K562 (cell line): ENCODE results near the gene AKT3. TPM values are rescaled to one million over a fixed set of nuclear protein-coding genes. Genes with fewer than 3 reads are reported as not detected.

Experiments used
- ATAC-seq: fragments of 200-7000 bp; cut with Tn5 transposase; 3 replicates; pipeline ENCODE4 v1.9.1; 2020; ENCODE audit warnings: moderate library complexity
- BruUV-seq: library from RNA; stranded (reverse); fragments of 400-500 nt; replicated peaks from 2 replicates; lab custom pipeline; 2021; lab: Mats Ljungman, UMichigan
- CTCF ChIA-PET: fragments of 300-600 bp; formaldehyde crosslinking; extraction: SDS; loops from one replicate; lab custom pipeline; 2021; ENCODE audit warnings: low intra/inter-chr PET ratio; lab: Yijun Ruan, JAX
- POLR2A ChIA-PET: fragments of 300-600, 350-650 bp; sonication (Branson Sonifier 250); formaldehyde crosslinking; extraction: SDS; loops from one replicate; lab custom pipeline; 2021; ENCODE audit warnings: antibody characterized with exemption, inconsistent platforms; lab: Yijun Ruan, JAX
- DNase-seq, 4 experiments: peaks; one replicate each; pipeline versions ENCODE4 v3.0.0 to v3.0.0-alpha.2; 2011 to 2018; ENCODE audit warnings: low spot score in 3 of 4, mixed read lengths in 3 of 4; ENCODE audit errors: extremely low read depth in 1 of 4
- FAIRE-seq: peaks from 2 replicates; lab custom pipeline; 2011; peaks lifted over from hg19 to GRCh38; lab: Jason Lieb, UNC
- H2AFZ ChIP-seq: 2 replicates; pipeline ENCODE4 v1.6.0; 2011; ENCODE audit warnings: low read depth, low read length, control low read depth, inconsistent platforms
- H3K27ac ChIP-seq: fragments of 200-600 bp; 3 replicates; pipeline ENCODE4 v1.8.0; 2011; ENCODE audit warnings: low read depth, mild to moderate bottlenecking, control low read depth, inconsistent platforms, low read length, moderate library complexity, mixed read lengths; ENCODE audit errors: extremely low read depth
- H3K27me3 ChIP-seq, 2 experiments: fragments of 300-600 bp in 1 of 2; 2 replicates in 1 of 2; 3 replicates in 1 of 2; pipeline versions ENCODE4 v1.6.0 to v1.8.0; 2011; ENCODE audit warnings: inconsistent platforms in 2 of 2, low read length in 2 of 2, mild to moderate bottlenecking in 1 of 2, mixed read lengths in 1 of 2, moderate library complexity in 1 of 2; ENCODE audit not compliant: control insufficient read depth in 2 of 2, insufficient read depth in 2 of 2
- H3K36me3 ChIP-seq: fragments of 300-600 bp; 3 replicates; pipeline ENCODE4 v1.8.0; 2011; ENCODE audit warnings: mild to moderate bottlenecking, low read length, inconsistent platforms; ENCODE audit not compliant: control insufficient read depth, insufficient read depth
- H3K4me1 ChIP-seq, 2 experiments: fragments of 200-600 bp in 1 of 2; replicated peaks in 1 of 2; 2 replicates in 1 of 2; 3 replicates in 1 of 2; pipeline versions ENCODE4 v1.5.1 to v1.8.0; 2011; ENCODE audit warnings: inconsistent platforms in 2 of 2, low read length in 2 of 2, mild to moderate bottlenecking in 1 of 2, mixed read lengths in 1 of 2, moderate library complexity in 1 of 2; ENCODE audit not compliant: control insufficient read depth in 2 of 2, insufficient read depth in 2 of 2
- H3K4me2 ChIP-seq: 2 replicates; pipeline ENCODE4 v1.6.1; 2011; ENCODE audit warnings: low read length, control low read depth, inconsistent platforms, mixed read lengths; ENCODE audit not compliant: insufficient read depth
- H3K4me3 ChIP-seq: fragments of 200-600 bp; sonication (generic), shearing (Covaris generic); 2 replicates; pipeline ENCODE4 v1.5.1; 2016; ENCODE audit warnings: control low read depth, inconsistent platforms
- H3K79me2 ChIP-seq: fragments of 200-600 bp; 3 replicates; pipeline ENCODE4 v1.8.0; 2011; ENCODE audit warnings: low read length, inconsistent platforms; ENCODE audit not compliant: control insufficient read depth, insufficient read depth
- H3K9ac ChIP-seq, 2 experiments: 2 replicates each; pipeline versions ENCODE4 v1.6.0 to v1.6.1; 2011; ENCODE audit warnings: low read depth in 2 of 2, low read length in 2 of 2, control low read depth in 1 of 2, inconsistent platforms in 1 of 2, mild to moderate bottlenecking in 1 of 2, mixed read lengths in 1 of 2; ENCODE audit not compliant: insufficient read depth in 1 of 2
- H3K9me1 ChIP-seq: one replicate; pipeline ENCODE4 v1.6.0; 2011; ENCODE audit warnings: inconsistent platforms, mild to moderate bottlenecking, low read length, moderate library complexity; ENCODE audit not compliant: control insufficient read depth, insufficient read depth
- H3K9me3 ChIP-seq: replicated peaks from 2 replicates; pipeline ENCODE4 v1.5.1; 2011; ENCODE audit warnings: low read depth, low read length, inconsistent platforms; ENCODE audit not compliant: control insufficient read depth, insufficient read depth
- H4K20me1 ChIP-seq: replicated peaks from 2 replicates; pipeline ENCODE4 v1.6.1; 2011; ENCODE audit warnings: low read length, inconsistent platforms, mixed read lengths; ENCODE audit not compliant: control insufficient read depth, insufficient read depth
- HOXB6 ChIP-seq: fragments of 250-450 bp; sonication (Bioruptor Pico); IDR thresholded peaks from 2 replicates; pipeline ENCODE4 v1.5.1; 2022; ENCODE audit warnings: mild to moderate bottlenecking, borderline replicate concordance
- IFI16 ChIP-seq: fragments of 250-450 bp; sonication (Bioruptor Pico); IDR thresholded peaks from 2 replicates; pipeline ENCODE4 v2.1.2; 2022; ENCODE audit warnings: mild to moderate bottlenecking, inconsistent platforms
- JUND ChIP-seq, 2 experiments: IDR thresholded peaks; 2 replicates in 1 of 2; 3 replicates in 1 of 2; pipeline ENCODE4 v1.6.1; 2011; ENCODE audit warnings: borderline replicate concordance in 2 of 2, low read depth in 2 of 2, low read length in 2 of 2, improper control_type of control experiment in 1 of 2, missing biosample characterization in 1 of 2, missing genetic modification characterization in 1 of 2, missing genetic modification reagents in 1 of 2
- PPARD ChIP-seq: fragments of 250-450 bp; sonication (Bioruptor Pico); IDR thresholded peaks from 2 replicates; pipeline ENCODE4 v1.8.0; 2022; ENCODE audit warnings: inconsistent platforms, mild to moderate bottlenecking, moderate library complexity
- PTTG1 ChIP-seq: fragments of 450-650 bp; IDR thresholded peaks from 2 replicates; pipeline ENCODE4 v1.6.1; 2016; ENCODE audit warnings: low read depth, mild to moderate bottlenecking, missing genetic modification characterization, missing compliant biosample characterization
- RB1 ChIP-seq: fragments of 450-650 bp; IDR thresholded peaks from 2 replicates; pipeline ENCODE4 v1.6.1; 2017; ENCODE audit warnings: low read depth, mild to moderate bottlenecking
- TFAM ChIP-seq: fragments of 250-450 bp; sonication (Bioruptor Pico); conservative IDR thresholded peaks from 2 replicates; pipeline ENCODE4 v1.5.0; 2021; ENCODE audit warnings: mild to moderate bottlenecking, moderate library complexity
- ZFP30 ChIP-seq: fragments of 250-450 bp; sonication (Bioruptor Pico); IDR thresholded peaks from 2 replicates; pipeline ENCODE4 v1.8.0; 2022; ENCODE audit warnings: moderate library complexity, mild to moderate bottlenecking, inconsistent platforms, borderline replicate concordance
- ZNF57 ChIP-seq: fragments of 450-650 bp; formaldehyde crosslinking; IDR thresholded peaks from 2 replicates; pipeline ENCODE4 v1.4.0; 2020; ENCODE audit warnings: mild to moderate bottlenecking, moderate library complexity
- WGBS: fragments of 100-300 bp; shearing (Covaris generic); methylation state at CpG from one replicate; pipeline ENCODE4 v1.1.6; 2016; ENCODE audit warnings: low coverage, mixed read lengths; ENCODE audit not compliant: insufficient coverage; ENCODE audit errors: missing lambda C conversion rate; 5-methylcytosine and 5-hydroxymethylcytosine counted together
- in situ Hi-C: fragments of 300-500 bp; cut with MboI; formaldehyde crosslinking; loops from 4 replicates; pipeline ENCODE4 v1.15.0; 2018; ENCODE audit warnings: inconsistent platforms, mixed read lengths
- intact Hi-C: fragments of 100-400 bp; cut with micrococcal nuclease; formaldehyde crosslinking; loops from 2 replicates; pipeline ENCODE4 v1.14.2; 2022
- polyA plus RNA-seq, 8 experiments: library from polyadenylated mRNA; depleted of rRNA in 4 of 8; stranded (reverse) in 5 of 8; unstranded in 3 of 8; fragments of >200 nt; fragmentation: Nextera tagmentation in 2 of 8; fragmentation: Illumina TruSeq in 1 of 8; extraction: Ambion mirVana in 2 of 8; extraction: Trizol in 1 of 8; gene quantifications; 2 replicates each; pipeline versions ENCODE4 v1.2.1 to v1.2.3, GENCODE V29; 2011 to 2014; ENCODE audit warnings: inconsistent platforms in 1 of 8, missing spikeins in 1 of 8
- total RNA-seq, 7 experiments: library from RNA; depleted of rRNA in 6 of 7; stranded (reverse); fragments of >200 nt in 6 of 7; fragmentation: Illumina TruSeq in 2 of 7; extraction: Trizol in 2 of 7; gene quantifications; 2 replicates each; pipeline versions ENCODE4 v1.2.1 to v1.2.3, GENCODE V29; 2011 to 2021; ENCODE audit warnings: low replicate concordance in 1 of 7
- TF ChIP-seq, protein P1 (sequence below): fragments of 450-650 bp; IDR thresholded peaks from 2 replicates; pipeline ENCODE4 v1.6.1; 2018; ENCODE audit warnings: mild to moderate bottlenecking, low read depth; ENCODE audit not compliant: partially characterized antibody
- TF ChIP-seq, protein P2 (sequence below): IDR thresholded peaks from 3 replicates; pipeline ENCODE4 v1.6.1; 2011; ENCODE audit warnings: borderline replicate concordance, mild to moderate bottlenecking; ENCODE audit not compliant: insufficient read length, insufficient read depth
- TF ChIP-seq, protein P3 (sequence below), 2 experiments: fragments of 450-650 bp; conservative IDR thresholded peaks; 2 replicates each; pipeline ENCODE4 v1.6.1; 2017; ENCODE audit warnings: mild to moderate bottlenecking in 2 of 2, moderate library complexity in 2 of 2
- TF ChIP-seq, protein P4 (sequence below), 2 experiments: fragments of 200-800 bp in 1 of 2; sonication (Bioruptor generic) in 1 of 2; sonication (generic) in 1 of 2; formaldehyde crosslinking in 1 of 2; IDR thresholded peaks in 1 of 2; conservative IDR thresholded peaks in 1 of 2; 2 replicates each; pipeline versions ENCODE4 v1.5.0 to v1.6.1; 2016 to 2020; ENCODE audit warnings: missing compliant biosample characterization in 1 of 2, missing genetic modification characterization in 1 of 2, missing genetic modification reagents in 1 of 2
- TF ChIP-seq, protein P5 (sequence below): fragments of 450-650 bp; formaldehyde crosslinking; IDR thresholded peaks from 2 replicates; pipeline ENCODE4 v1.4.0; 2022; ENCODE audit warnings: missing genetic modification characterization

Gene AKT3
- total and polyA plus RNA-seq, 9 of the 15 experiments (the other 6 are each of a cell fraction or from before 2014, with no cell fraction given), result 0.04 to 0.54 (median 0.18) TPM; not detected in 1

DNA sequence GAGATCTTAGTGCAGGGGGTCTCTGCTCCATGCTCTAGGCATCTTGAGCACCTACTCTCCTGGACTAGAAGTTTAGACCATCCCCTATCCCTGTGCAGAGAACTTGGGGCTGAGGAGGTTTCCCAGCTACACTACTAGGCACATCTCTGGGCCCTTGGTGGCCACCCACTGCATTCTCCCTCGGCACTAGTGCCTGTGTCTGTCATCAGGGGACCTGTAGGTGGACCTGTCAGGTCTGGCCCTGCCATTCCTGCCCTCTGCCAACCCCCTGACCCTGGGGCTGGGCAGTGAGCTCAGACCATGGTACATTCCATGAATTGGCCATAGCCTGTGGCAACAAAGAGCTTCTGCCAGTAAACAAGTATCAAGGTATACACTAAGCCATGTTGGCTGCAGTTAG is 269.1 kb downstream of the AKT3 start:
- no TSS peak for BruUV-seq
- Histone ChIP-seq H3K4me1 (no peaks in the 10 kb centered on the region), H3K36me3 (no peaks in the 10 kb centered on the region), H3K9ac (no peak overlapping the region), H3K27me3 (no peaks in the 10 kb centered on the region), H3K79me2 (no peaks in the 10 kb centered on the region), H3K4me3 (no peak overlapping the region), H3K9me3 (no peaks in the 10 kb centered on the region), H3K9me1 (no peaks in the 10 kb centered on the region), H3K4me2 (no peak overlapping the region), H3K27ac (no peak overlapping the region), H2AFZ (no peak overlapping the region), H4K20me1 (no peaks in the 10 kb centered on the region)
- POLR2A ChIA-PET, result interaction anchor here (0.6 kb wide), 1 partner anchor 527 kb away, joined by 4 read pairs; no protein-coding TSS in a partner anchor
- ATAC-seq (no peak), DNase-seq (no peak), FAIRE-seq (no peak)
- CTCF ChIA-PET, result no interaction called here
- intact Hi-C loops (no loop called here), in situ Hi-C loops (no loop called here)
- 0% methylated on average over 1 of the region's 1 CpG for WGBS
- TF ChIP-seq TFAM (CRISPR knock-in tag) (no peak), ZFP30 (CRISPR knock-in tag) (no peak), PTTG1 (tag) (no peak), HOXB6 (CRISPR knock-in tag) (no peak), ZNF57 (CRISPR knock-in tag) (no peak), IFI16 (no peak), PPARD (CRISPR knock-in tag) (no peak), JUND (IDR thresholded peaks at IDR 0.05; ENCODE audit: borderline replicate concordance, low read depth, low read length) (no peak), JUND (tag; IDR thresholded peaks at IDR 0.05; ENCODE audit: borderline replicate concordance, low read depth, low read length) (no peak), RB1 (no peak)
- TF ChIP-seq, protein P1, sequence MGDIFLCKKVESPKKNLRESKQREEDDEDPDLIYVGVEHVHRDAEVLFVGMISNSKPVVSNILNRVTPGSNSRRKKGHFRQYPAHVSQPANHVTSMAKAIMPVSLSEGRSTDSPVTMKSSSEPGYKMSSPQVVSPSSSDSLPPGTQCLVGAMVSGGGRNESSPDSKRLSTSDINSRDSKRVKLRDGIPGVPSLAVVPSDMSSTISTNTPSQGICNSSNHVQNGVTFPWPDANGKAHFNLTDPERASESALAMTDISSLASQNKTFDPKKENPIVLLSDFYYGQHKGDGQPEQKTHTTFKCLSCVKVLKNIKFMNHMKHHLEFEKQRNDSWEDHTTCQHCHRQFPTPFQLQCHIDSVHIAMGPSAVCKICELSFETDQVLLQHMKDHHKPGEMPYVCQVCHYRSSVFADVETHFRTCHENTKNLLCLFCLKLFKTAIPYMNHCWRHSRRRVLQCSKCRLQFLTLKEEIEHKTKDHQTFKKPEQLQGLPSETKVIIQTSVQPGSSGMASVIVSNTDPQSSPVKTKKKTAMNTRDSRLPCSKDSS, result no peak
- TF ChIP-seq, protein P2, sequence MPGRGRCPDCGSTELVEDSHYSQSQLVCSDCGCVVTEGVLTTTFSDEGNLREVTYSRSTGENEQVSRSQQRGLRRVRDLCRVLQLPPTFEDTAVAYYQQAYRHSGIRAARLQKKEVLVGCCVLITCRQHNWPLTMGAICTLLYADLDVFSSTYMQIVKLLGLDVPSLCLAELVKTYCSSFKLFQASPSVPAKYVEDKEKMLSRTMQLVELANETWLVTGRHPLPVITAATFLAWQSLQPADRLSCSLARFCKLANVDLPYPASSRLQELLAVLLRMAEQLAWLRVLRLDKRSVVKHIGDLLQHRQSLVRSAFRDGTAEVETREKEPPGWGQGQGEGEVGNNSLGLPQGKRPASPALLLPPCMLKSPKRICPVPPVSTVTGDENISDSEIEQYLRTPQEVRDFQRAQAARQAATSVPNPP, result no peak
- TF ChIP-seq, protein P3, sequence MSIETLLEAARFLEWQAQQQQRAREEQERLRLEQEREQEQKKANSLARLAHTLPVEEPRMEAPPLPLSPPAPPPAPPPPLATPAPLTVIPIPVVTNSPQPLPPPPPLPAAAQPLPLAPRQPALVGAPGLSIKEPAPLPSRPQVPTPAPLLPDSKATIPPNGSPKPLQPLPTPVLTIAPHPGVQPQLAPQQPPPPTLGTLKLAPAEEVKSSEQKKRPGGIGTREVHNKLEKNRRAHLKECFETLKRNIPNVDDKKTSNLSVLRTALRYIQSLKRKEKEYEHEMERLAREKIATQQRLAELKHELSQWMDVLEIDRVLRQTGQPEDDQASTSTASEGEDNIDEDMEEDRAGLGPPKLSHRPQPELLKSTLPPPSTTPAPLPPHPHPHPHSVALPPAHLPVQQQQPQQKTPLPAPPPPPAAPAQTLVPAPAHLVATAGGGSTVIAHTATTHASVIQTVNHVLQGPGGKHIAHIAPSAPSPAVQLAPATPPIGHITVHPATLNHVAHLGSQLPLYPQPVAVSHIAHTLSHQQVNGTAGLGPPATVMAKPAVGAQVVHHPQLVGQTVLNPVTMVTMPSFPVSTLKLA (conservative IDR thresholded peaks at IDR 0.05), result no peak
- TF ChIP-seq, protein P4, sequence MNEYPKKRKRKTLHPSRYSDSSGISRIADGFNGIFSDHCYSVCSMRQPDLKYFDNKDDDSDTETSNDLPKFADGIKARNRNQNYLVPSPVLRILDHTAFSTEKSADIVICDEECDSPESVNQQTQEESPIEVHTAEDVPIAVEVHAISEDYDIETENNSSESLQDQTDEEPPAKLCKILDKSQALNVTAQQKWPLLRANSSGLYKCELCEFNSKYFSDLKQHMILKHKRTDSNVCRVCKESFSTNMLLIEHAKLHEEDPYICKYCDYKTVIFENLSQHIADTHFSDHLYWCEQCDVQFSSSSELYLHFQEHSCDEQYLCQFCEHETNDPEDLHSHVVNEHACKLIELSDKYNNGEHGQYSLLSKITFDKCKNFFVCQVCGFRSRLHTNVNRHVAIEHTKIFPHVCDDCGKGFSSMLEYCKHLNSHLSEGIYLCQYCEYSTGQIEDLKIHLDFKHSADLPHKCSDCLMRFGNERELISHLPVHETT (CRISPR knock-in tag; conservative IDR thresholded peaks at IDR 0.05 in 1 of 2, IDR thresholded peaks at IDR 0.05 in 1 of 2), result no peak
- TF ChIP-seq, protein P5, sequence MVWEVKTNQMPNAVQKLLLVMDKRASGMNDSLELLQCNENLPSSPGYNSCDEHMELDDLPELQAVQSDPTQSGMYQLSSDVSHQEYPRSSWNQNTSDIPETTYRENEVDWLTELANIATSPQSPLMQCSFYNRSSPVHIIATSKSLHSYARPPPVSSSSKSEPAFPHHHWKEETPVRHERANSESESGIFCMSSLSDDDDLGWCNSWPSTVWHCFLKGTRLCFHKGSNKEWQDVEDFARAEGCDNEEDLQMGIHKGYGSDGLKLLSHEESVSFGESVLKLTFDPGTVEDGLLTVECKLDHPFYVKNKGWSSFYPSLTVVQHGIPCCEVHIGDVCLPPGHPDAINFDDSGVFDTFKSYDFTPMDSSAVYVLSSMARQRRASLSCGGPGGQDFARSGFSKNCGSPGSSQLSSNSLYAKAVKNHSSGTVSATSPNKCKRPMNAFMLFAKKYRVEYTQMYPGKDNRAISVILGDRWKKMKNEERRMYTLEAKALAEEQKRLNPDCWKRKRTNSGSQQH (CRISPR knock-in tag), result no peak
